HG03342 (cell line): Measurements from ENCODE around the gene USP31.
"Not testable (repeated sequence)": the region's sequence is repeated elsewhere in the genome, so short reads cannot be mapped to it uniquely, and the experiment has no call there.

Source experiments
- ATAC-seq: cut with Tn5 transposase; IDR thresholded peaks from one replicate; pipeline ENCODE4 v1.9.1; 2021; ENCODE audit warnings: mild to moderate bottlenecking, moderate library complexity; ENCODE audit not compliant: unreplicated experiment

USP31 gene

DNA sequence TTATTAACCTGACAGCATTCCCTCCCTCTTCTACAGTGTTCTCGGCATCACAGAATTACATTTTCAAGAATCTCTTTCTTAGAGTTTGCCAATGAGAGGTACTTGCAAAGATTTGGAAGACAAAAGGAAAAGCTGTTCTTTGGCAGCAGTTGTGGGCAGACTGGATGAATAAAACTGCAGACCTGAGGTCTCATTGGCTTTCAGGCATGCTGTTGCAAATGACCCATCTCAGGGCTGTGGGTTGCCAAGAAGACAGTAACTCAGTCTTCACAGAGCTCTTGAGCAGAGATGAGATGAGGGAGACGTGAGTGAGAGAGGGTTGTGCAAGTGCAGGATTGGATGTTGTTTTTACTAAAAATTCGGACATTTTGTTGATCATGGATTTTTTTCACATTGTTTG, 11.3 kb upstream of the USP31 start:
- no peak for ATAC-seq

DNA sequence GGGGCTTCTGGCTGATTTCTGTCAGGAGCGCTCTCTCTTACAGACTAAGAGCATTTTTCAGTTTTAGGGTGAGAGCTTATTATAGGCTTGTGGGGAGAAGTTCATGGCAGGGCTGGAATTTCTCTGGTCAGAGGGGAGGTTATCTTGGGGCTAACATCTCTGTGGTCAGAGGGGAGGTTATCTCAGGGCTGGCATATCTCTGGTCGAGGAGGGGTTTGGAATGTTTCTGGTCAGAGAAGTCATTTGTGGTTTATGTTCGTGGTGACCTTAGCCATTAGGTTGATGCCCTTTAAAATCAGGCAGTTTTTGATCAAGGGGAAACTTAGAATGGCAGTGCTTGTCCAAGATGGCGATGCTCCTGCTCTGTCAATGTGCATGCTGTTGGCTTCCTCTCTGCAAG, 10.8 kb upstream of the USP31 start:
- ATAC-seq, result no peak

DNA sequence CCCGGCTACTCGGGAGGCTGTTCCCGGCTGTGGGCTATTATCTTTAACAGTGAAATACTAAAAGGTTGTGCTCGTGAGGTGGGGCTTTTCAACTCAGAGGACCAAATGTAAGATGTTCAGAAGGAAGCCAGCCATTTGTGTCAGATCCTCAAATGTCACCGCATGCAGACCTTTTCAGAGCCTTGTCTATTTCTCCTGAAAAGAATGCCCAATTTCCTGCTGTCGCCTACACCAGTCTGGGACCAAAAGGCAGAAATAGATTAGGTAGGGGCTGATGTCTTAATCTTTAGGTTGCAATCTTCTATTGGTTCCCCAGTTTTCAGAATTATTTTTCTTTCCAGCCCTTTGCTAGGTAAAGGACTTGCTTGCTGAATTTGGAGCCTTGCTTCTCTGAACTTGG, 8.9 kb upstream of the USP31 start:
- ATAC-seq, result no peak

DNA sequence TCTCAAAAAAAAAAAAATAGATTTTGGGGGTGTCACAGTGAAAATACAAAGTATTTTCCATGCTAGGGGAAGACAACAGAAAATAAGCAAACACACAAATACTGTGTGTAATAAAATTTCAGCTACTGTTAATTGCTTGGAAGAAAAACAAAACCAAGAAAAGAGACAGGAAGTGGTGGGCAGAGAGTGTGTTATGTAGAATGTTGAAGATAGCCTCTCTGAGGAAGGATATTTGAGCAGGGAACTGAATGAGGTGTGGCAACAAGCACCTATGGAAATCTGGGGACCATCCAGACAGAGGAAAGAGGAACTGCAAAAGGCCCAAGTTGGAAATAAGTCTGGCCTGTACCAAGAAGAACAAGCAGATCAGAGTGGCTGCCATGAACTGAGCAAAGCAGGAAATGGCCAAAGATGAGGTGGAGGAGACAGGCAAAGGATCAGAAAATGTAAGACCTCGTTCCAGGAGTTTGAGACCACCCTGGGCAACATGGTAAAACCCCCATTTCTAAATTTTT, 7.8 kb upstream of the USP31 start:
- no peak for ATAC-seq

DNA sequence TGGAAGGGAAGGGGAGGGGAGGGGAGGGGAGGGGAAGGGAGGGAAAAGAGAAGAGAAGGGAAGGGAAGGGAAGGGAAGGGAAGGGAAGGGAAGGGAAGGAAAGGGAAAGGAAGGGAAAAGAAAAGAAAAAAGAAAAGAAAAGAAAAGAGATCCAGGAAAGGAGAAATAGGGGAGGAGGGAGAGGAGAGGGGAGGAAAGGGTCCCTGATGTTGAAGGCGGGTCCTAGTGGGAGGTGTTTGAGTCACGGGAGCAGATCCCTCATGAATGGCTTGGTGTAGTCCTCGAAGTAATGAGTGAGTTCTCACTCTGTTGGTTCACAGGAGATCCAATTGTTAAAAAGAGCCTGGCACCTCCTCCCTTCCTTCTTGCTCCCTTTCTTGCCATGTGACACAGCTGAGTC, 6.9 kb upstream of the USP31 start:
- ATAC-seq, result no peak

DNA sequence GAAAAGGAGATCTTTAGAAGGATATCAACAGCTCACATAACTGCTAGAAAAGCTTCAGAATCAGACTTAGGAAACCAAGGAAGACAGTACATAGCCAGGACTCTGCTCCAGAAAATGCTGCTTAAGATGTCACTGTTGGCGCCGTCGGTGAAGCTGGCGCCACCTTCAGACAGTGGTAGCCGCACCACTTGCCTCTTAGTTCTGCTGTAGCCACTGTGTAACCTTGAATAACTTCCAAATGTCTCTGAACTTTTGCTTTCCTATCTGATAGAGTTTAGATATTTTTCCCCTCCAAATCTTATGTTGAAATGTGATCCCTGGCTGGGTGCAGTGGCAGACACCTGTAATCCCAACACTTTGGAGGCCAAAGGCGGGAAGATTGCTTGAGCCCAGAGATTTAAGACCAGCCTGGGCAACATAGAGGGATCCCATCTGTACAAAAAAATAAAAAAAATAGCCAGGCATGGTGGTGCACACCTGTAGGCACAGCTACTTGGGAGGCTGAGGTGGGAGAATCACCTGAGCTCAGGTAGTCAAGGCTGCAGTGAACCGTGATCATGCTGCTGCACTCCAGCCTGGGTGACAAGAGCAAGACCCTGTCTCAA, 6.3 kb upstream of the USP31 start:
- no peak for ATAC-seq

DNA sequence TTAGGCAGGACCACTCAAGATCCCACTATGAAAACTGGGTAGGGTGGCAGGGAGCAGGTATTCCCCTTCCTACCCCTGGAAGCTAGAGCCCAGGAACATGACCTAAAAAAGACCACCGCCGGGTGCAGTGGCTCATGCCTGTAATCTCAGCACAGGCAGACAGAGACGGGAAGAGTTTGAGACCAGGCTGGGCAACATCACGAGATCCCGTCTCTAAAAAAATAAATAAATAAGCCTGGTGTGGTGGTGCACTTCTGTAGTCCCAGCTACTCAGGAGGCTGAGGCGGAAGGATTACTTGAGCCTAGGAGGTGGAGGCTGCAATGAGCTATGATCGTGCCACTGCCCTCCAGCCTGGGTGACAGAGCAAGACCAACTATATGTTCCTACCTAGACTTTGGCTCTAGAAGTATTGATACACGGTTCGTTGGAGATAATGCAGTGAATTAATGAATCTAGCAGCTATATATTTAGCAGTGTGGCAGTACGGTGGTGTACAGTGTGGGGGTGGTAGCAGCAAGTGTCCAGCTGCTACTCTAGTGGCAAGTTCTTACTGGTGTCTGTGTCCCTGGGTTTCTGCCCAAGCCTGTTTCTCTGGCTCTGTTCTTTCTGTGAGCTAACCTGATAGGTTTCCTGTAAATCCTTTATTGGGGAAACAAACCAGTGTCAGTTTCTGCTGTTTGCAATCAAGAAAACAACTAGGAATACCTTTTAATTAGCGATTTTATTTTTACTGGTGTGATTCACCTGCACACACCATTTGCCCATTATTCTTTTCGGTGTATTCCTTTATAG, 3.3 kb upstream of the USP31 start:
- ATAC-seq, result no peak

DNA sequence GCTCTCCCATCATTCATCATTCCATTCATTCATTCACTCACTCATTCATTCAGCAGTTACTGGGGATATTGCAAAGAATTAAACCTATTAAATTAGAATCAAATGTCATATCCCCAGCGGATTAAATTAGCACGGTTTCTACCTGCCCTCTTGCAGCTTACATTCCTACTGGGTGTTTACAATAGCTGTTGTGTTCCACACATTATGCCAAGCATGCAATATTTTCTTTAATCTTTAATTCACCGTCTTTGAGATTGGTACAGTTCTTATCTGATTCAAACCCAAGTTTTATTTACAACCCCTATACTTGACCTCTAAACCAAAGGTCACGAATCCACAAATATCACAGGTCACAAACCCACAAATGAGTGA, 727 bp upstream of the USP31 start:
- no peak for ATAC-seq

DNA sequence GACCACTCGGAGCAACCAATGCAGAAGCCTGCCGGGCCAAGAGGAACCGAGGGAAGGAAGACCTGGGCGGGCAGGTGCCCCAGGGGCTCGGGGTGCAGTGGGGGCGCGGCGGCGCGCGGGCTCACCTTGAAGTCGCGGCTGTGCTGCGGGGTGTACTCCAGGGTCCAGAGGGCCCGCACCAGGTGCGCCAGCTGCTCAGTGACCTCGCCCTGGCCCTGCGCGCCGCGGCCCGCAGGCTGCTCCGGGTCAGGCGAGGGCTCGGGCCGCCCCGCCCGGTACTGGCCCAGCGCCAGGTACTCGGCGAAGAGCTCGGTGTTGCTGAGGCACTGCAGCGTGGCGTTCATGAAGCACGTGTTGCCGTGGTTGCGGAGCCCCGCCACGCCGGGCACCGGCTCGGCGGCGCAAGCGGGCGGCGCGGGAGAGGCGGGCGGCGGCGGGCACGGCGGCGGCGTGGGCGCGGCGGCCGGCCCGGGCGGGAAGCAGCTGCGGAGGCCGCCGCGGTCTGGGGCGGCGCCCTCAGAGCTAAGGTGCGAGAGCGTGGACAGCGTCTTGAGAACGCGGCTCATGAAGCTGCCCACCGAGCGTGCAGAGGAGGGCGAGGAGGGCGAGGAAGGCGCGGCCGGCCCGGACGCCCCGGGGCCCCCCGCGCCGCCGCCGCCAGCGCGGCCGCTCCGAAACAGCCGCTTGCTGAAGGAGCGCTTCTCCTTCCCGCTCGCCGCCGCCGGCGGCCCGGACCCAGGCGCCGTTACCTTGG, 562 bp downstream of the USP31 start:
- peak; percentile 45 for ATAC-seq

DNA sequence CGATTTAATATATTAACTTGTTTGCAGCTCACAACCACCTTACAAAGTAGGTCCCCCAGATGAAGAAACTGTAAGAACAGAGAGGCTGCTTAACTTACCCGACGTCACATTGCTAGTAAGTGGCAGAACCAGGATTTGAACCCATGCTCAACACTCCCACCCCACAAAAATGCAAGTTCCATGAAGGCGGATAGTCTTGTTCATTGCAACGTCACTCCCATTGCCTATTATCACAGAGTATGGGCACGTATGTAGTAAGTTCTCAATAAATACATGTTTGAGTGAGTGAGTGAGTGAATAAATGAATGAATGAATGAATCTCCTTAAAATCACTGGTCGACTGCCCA, 1.1 kb downstream of the USP31 start:
- ATAC-seq, result no peak

DNA sequence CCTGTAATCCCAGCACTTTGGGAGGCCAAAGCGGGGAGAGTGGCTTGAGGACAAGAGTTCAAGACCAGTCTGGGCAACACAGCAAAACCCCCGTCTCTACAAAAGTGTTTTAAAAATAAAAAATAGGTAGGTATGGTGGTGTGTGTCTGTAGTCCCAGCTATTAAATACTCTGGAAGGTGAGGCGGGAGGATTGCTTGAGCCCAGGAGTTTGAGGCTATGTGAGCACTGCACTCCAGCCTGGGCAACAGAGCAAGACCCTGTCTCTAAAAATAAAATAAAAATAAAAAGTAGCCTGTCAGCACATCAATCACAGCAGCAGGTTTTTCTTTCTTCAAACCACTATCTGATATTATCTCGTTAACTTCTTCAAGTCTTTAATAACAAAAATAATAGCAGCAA, 1.6 kb downstream of the USP31 start:
- ATAC-seq, result no peak

DNA sequence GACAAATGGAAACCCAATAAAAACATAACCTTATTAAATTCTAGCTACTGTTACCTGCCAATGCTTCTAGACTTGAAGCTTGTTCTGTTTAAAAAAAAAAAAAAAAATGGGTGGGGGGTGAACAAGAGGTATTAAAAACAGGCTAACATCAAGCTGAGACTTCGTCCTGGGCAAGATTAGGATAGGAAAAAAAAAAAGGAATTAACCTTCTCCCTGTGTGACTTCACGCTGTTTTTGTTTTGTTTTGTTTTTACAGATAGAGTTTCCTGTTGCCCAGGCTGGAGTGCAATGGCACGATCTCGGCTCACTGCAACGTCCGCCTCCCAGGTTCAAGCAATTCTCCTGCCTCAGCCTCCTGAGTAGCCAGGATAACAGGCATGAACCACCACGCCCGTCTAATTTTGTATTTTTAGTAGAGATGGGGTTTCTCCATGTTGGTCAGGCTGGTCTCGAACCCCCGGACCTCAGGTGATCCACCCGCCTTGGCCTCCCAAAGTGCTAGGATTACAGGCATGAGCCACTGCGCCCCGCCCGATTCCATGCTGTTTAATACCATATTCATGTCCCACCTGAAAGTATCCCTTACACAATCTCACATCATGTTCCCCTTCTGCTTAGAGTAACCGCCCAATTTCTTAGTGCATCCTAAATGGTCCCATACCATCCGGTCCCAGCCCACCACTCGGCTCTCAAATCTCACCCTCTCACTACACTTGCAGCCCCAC, 2.2 kb downstream of the USP31 start:
- no peak for ATAC-seq

DNA sequence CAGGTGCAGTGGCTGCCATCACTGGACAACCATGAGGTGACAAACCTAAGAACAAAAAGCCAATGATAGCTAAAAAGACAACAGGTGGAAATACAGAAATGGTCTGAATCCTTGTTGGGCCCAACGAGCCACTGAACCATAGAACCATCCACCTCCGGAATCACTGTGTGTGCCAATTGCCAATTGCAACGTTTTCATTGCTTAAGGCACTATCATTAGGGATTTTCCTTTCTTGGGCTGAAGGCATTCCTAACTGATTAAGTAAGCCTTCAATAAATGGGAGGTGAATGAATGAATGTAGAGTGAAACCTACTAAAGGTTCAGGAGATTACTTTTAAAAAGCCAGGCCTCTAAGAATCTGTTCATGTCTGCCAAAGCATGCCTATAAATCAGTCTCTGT, 3.6 kb downstream of the USP31 start:
- ATAC-seq, result no peak

DNA sequence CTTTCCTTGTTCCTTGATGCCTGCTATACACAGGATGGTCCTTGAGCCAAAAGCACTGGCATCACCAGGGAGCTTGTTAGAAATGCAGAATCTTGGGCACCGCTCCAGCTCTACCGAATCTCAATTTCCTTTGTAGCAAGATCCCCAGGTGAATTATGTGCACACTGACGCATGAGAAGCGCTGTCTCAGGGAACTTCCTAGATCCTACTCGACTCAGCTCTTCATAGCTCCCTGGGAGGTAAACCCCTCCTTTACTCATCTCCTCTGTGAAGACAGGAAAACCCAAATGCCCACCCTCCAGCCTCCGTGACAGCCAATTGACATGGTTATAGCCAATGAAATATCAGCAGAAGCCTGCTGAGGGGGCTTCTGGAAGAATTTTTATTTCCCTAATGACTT, 4.1 kb downstream of the USP31 start:
- no peak for ATAC-seq

DNA sequence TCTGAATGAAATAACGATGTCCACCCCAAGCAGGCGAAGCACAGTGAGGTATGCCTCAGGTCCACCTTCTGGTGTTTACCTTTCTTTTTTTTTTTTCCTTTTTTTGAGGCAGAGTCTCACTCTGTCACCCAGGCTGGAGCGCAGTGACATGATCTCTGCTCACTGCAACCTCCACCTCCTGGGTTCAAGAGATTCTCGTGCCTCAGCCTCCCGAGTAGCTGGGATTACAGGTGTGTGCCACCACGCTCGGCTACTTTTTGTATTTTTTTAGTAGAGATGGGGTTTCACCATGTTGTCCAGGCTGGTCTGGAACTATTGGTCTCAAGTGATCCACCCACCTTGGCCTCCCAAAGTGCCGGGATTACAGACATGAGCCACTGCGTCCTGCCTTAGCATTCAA, 4.9 kb downstream of the USP31 start:
- not testable (repeated sequence) for ATAC-seq

DNA sequence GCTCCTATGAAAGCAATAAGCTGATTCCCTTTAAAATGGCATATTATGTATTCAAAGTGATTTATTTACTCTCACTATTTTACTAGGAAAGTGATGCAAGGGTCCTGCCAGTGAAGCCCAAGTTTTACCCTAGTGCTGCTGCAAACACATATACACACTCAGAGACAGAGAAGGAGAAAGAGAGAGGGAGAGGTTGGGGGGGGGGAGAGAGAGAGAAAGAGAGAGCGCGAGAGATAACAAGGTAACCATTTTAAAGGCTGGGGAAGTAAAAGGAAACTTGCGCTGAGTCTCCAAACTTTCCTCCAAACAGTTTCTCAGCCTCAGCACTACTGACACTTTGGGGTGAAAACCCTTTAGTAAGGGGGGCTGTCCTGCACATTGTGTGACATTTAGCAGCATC, 5.9 kb downstream of the USP31 start:
- no peak for ATAC-seq

DNA sequence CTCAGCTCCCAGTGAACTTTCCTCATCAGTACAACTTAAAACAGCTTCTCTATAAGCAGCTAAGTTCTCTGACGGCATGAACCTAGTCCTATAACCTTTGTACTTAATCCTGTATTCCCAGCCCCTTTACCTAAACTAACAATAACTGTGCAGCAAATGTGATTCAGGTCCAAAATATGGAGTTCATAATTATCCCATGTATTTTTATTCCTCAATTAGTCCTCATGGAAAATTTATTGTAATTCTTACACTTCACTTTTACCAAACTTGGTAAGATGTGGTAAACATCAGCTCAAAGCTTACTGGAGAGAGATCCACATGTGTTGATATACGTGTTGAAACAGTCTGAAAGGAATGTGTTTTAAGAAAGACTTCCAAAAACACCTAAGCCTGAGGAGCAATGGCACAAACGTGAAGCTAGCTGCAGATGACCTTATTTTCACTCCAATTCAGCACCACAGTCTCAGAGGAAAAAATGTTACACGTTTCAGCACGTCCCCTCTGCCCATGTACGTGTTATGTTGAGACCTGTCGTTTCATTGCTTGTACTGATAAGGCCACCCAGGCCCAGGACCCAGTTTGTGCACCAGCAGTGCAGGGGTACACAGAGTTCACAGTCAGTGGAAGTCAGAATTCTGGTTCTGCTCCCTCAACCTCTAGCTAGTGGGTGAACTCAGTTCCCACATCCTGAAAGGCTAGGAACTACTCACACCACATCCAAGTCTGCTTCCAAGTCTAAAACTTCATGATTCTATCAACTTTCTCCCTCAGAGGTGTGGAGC, 7.1 kb downstream of the USP31 start:
- no peak for ATAC-seq

DNA sequence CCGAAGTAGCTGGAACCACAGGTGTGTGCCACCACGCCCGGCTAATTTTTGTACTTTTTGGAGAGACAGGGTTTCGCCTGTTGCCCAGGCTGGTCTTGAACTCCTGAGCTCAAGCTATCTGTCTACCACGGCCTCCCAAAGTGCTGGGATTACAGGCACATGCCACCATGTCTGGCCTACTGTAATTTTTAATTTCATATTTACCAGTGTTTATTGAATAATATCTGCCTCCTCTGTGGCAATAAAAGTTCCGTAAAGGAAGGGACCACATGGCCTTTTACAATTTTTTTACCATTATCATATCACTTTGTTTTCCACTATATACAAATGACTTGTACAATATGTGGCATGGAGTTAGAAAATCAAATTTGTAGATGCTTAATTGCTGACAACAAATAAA, 7.8 kb downstream of the USP31 start:
- ATAC-seq, result no peak

DNA sequence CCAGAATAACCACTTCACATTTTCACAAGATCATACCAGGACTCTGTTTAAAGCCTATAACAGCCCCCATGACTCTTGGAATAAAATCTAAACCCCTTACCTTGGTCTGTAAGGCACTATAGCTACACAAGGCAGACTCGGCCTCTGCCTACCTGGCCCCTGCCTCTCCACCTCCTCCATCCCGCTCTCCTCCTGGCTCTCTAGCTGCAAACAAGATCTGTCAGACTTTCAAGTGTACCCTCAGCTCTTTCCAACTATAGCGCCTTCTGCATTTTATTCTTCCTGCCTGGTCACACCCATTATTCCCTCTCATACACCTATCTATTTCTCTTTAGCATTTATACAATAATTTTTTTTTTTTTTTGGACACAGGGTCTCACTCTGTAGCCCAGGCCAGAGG, 8.2 kb downstream of the USP31 start:
- ATAC-seq, result no peak

DNA sequence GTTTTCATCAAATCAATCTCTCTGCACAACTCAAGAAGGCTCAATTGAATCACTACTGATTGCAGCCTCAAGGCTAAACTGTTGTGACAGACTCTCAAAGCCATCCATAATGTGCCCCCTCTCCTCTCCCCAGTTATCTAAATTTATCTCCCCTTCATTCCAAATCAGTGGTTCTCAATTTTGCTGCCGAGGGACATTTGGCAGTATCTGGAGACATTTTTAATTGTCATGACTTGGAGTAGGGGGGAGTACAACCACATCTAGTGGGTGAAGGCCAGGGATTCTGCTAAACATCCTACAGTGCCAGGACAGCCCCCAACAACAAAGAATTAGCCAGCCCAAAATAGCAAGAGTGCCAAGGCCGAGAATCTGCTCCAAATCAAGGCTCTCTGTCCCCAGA, 9.1 kb downstream of the USP31 start:
- no peak for ATAC-seq

DNA sequence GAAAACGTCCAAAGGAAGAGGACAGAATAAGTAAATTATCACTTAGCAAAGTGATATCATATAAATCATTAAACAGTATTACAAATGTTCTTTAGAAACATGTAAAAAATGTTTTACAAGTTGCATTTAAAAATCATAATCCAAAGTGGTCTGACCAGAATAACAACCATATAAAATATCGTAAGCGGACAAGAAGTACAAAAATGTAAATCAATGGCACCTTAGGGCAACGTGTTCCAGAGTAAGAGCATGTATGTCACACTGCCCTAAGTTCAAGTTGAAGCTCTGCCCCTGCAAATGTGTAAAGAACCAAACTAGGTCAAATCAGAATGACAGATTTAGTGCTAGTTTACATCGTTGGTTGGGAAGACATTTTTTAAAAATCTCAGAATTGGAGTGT, 11.4 kb downstream of the USP31 start:
- ATAC-seq, result no peak
